ENCODE results near the gene SLC9A7.

Gene SLC9A7

GRCh38 chrX:46642145-46642544 lies 116.8 kb downstream of the SLC9A7 start:
- no peak for DNase-seq

GRCh38 chrX:46637938-46638337 lies 121.0 kb downstream of the SLC9A7 start:
- DNase-seq, result no peak

GRCh38 chrX:46636223-46636622 lies 122.7 kb downstream of the SLC9A7 start:
- no peak for DNase-seq

- DNase-seq, result no peak
Measured at GRCh38 chrX:46635186-46635585, 123.7 kb downstream of the SLC9A7 start.

- DNase-seq, result no peak
Measured at GRCh38 chrX:46634577-46634976, 124.3 kb downstream of the SLC9A7 start.

GRCh38 chrX:46630141-46630540 lies 128.8 kb downstream of the SLC9A7 start:
- DNase-seq, result no peak

- no peak for DNase-seq
Measured at GRCh38 chrX:46628460-46629371, 130.2 kb downstream of the SLC9A7 start.

GRCh38 chrX:46627711-46628419 lies 131.1 kb downstream of the SLC9A7 start:
- no peak for DNase-seq

GRCh38 chrX:46627062-46627461 lies 131.9 kb downstream of the SLC9A7 start:
- DNase-seq, result no peak

GRCh38 chrX:46626566-46626965 lies 132.4 kb downstream of the SLC9A7 start:
- DNase-seq, result no peak

- DNase-seq, result no peak
Measured at GRCh38 chrX:46624090-46624786, 134.7 kb downstream of the SLC9A7 start.

- DNase-seq, result no peak
Measured at GRCh38 chrX:46621572-46621971, 137.3 kb downstream of the SLC9A7 start.

- no peak for DNase-seq
Measured at GRCh38 chrX:46620505-46620904, 138.4 kb downstream of the SLC9A7 start.

- no peak for DNase-seq
Measured at GRCh38 chrX:46618947-46619346, 140.0 kb downstream of the SLC9A7 start.

GRCh38 chrX:46617906-46618305 lies 141.0 kb downstream of the SLC9A7 start:
- DNase-seq, result no peak

GRCh38 chrX:46611658-46612362 lies 147.1 kb downstream of the SLC9A7 start:
- DNase-seq, result no peak

- DNase-seq, result no peak
Measured at GRCh38 chrX:46610070-46610658, 148.8 kb downstream of the SLC9A7 start.

GRCh38 chrX:46607916-46608315 lies 151.0 kb downstream of the SLC9A7 start:
- no peak for DNase-seq

GRCh38 chrX:46602468-46603102 lies 156.3 kb downstream of the SLC9A7 start:
- no peak for DNase-seq

- DNase-seq, result no peak
Measured at GRCh38 chrX:46601283-46601682, 157.6 kb downstream of the SLC9A7 start.

GRCh38 chrX:46599051-46599560 lies 159.8 kb downstream of the SLC9A7 start:
- no peak for DNase-seq

GRCh38 chrX:46597771-46598170 lies 161.1 kb downstream of the SLC9A7 start:
- no peak for DNase-seq
